Stomach (tissue), 9 donors: ENCODE data around the gene DOCK2. TPM values are rescaled to one million over a fixed set of nuclear protein-coding genes. Genes with fewer than 3 reads are reported as not detected.

Experiments
- DNase-seq, 2 donors: peaks; one replicate each; pipeline versions ENCODE4 v3.0.0 to v3.0.0-alpha.2; 2013 to 2019
- H3K27ac ChIP-seq, 5 donors: fragments of 200-600 bp in 4 of 5; sonication (generic) in 4 of 5; one replicate each; pipeline ENCODE4 v1.5.1; 2013 to 2019; ENCODE audit warnings: mild to moderate bottlenecking in 1 of 5, moderate library complexity in 1 of 5
- H3K27me3 ChIP-seq, 3 donors: fragments of 200-600 bp; sonication (generic); one replicate each; pipeline ENCODE4 v1.5.1; 2017 to 2019; ENCODE audit warnings: mixed run types in 1 of 3
- H3K36me3 ChIP-seq, 4 donors: fragments of 200-600 bp; sonication (generic); 1 replicate in 3 of 4; 2 replicates in 1 of 4; pipeline ENCODE4 v1.5.1; 2016 to 2019
- H3K4me1 ChIP-seq, 4 donors: fragments of 200-600 bp; sonication (generic); one replicate each; pipeline ENCODE4 v1.5.1; 2016 to 2019
- H3K4me3 ChIP-seq, 4 donors: fragments of 200-600 bp; sonication (generic) in 3 of 4; one replicate each; pipeline ENCODE4 v1.5.1; 2016 to 2019; ENCODE audit warnings: mild to moderate bottlenecking in 1 of 4
- H3K9me3 ChIP-seq, 4 donors: fragments of 200-600 bp; sonication (generic); one replicate each; pipeline ENCODE4 v1.5.1; 2016 to 2019
- EP300 ChIP-seq: sonication (generic); formaldehyde crosslinking; IDR thresholded peaks from one replicate; pipeline ENCODE4 v1.6.1; 2017; ENCODE audit warnings: antibody characterized with exemption
- POLR2A ChIP-seq, 4 donors: fragments of 450-650 bp; IDR thresholded peaks; one replicate each; pipeline ENCODE4 v1.6.1; 2016; ENCODE audit warnings: antibody characterized with exemption in 4 of 4, control low read depth in 2 of 4, mild to moderate bottlenecking in 1 of 4, moderate library complexity in 1 of 4
- POLR2AphosphoS5 ChIP-seq, 3 donors: sonication (generic); formaldehyde crosslinking; IDR thresholded peaks; one replicate each; pipeline ENCODE4 v1.6.1; 2016; ENCODE audit warnings: antibody characterized with exemption in 3 of 3
- WGBS, 5 donors: extraction: QIAGEN DNeasy Blood & Tissue Kit in 3 of 5; methylation state at CpG; one replicate each; pipeline versions ENCODE4 v1.1.5 to v1.1.7; 2013 to 2018; 5-methylcytosine and 5-hydroxymethylcytosine counted together
- intact Hi-C: fragments of 100-400 bp; cut with DNase I; formaldehyde crosslinking; loops from one replicate; pipeline ENCODE4 v1.15.1; 2023; ENCODE audit warnings: low total_unique reads
- polyA plus RNA-seq, 3 donors: library from polyadenylated mRNA; stranded (reverse); fragments of 200-250 nt; gene quantifications; one replicate each; pipeline ENCODE4 v1.2.3, GENCODE V29; 2013
- total RNA-seq, 5 donors: library from RNA; depleted of rRNA; stranded (reverse); fragments of >200 nt; gene quantifications; one replicate each; pipeline versions ENCODE4 v1.1.0 to v1.2.3, GENCODE V29; 2014 to 2016
- TF ChIP-seq, protein P1 (sequence below), 7 experiments: fragments of 450-650 bp in 4 of 7; fragments of 200-600 bp in 3 of 7; sonication (generic) in 3 of 7; IDR thresholded peaks; one replicate each; pipeline ENCODE4 v1.5.1; 2016 to 2019; ENCODE audit warnings: antibody characterized with exemption in 7 of 7, control low read depth in 2 of 7, mild to moderate bottlenecking in 1 of 7
- donor health status: healthy with polysubstance abuse.
- donor health status: Bipolar disorder and iron deficiency.
- donor health status: healthy.

DOCK2 gene
- total and polyA plus RNA-seq, 8 donors: 2.1 to 50.2 (median 8.5) TPM

DNA sequence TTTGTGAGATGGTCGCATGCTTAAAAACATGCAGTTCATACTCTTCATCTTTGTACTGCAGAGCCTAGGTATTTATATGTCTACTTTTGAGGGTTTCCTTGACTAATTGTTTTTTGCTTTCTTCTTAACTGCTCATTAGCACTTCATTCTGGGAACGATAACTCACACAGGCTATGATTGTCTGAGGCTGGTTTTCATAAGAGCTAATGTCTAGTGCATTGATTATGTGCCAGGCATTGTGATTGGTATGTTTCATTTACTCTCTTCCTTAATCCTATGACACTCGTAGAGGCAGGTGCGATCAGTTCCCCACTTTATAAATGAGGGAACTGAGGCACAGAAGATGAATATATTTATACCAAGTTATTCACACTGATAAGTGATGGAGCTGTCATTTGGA, 249.6 kb downstream of the DOCK2 start:
- no peaks in the 10 kb centered on the region for H3K4me1 ChIP-seq
- H3K9me3 ChIP-seq: no peaks in the 10 kb centered on the region
- no peaks in the 10 kb centered on the region for H3K36me3 ChIP-seq
- TF ChIP-seq POLR2A (IDR thresholded peaks at IDR 0.05) (no peak), EP300 (no peak), POLR2AphosphoS5 (IDR thresholded peaks at IDR 0.05) (no peak)
- TF ChIP-seq, protein P1, sequence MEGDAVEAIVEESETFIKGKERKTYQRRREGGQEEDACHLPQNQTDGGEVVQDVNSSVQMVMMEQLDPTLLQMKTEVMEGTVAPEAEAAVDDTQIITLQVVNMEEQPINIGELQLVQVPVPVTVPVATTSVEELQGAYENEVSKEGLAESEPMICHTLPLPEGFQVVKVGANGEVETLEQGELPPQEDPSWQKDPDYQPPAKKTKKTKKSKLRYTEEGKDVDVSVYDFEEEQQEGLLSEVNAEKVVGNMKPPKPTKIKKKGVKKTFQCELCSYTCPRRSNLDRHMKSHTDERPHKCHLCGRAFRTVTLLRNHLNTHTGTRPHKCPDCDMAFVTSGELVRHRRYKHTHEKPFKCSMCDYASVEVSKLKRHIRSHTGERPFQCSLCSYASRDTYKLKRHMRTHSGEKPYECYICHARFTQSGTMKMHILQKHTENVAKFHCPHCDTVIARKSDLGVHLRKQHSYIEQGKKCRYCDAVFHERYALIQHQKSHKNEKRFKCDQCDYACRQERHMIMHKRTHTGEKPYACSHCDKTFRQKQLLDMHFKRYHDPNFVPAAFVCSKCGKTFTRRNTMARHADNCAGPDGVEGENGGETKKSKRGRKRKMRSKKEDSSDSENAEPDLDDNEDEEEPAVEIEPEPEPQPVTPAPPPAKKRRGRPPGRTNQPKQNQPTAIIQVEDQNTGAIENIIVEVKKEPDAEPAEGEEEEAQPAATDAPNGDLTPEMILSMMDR (IDR thresholded peaks at IDR 0.05): no peak
- H3K4me3 ChIP-seq: no peak overlapping the region
- H3K27me3 ChIP-seq: no peaks in the 10 kb centered on the region
- WGBS, 5 donors: 88 to 91% (median 89%) methylated on average over 4 of the region's 4 CpGs
- no peak for DNase-seq
- no peak overlapping the region for H3K27ac ChIP-seq
- intact Hi-C loops: no loop called here

DNA sequence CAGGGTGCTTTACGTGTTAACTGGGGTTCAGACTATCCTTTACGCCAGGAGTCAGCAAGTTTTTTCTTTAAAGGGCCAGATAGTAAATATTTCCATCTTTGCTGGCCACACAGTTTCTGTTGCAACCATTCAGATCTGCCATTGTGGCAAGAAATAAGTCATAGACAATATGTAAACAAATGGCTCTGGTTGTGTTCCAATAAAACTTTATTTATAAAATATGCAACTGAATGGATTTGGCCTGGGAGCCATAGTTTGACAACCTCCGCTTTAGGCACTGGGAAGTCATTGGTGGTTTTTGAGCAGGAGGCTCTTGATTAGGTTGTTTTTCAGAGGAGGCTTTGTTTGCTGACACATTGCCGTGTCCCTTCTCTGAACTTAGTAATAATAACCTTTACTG, 252.5 kb downstream of the DOCK2 start:
- intact Hi-C loops: no loop called here

DNA sequence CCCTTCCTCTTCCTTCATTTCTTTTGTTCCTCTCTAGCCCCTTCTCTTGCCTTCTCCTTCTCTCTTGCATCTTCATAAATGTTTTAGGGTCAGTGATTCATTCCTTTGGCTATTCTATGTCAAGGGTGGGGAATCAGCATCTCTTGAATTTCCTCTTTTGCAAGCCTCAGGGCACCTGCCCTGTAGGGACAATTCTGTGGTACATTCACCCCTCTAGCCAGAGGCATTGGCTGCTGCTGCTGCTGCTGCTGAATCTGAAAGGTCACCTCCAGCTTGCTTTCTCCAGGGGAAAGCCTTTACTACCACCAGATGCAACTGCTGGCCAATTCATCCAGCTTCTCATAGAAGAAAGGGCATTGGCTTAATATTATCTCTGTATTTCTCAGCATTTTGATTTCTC, 255.9 kb downstream of the DOCK2 start:
- no peak for DNase-seq
- intact Hi-C loops: no loop called here
- Histone ChIP-seq H3K4me1 (no peaks in the 10 kb centered on the region), H3K36me3 (no peaks in the 10 kb centered on the region), H3K27ac (no peak overlapping the region), H3K27me3 (peaks cover 0 to 7% (median 0%) of the 10 kb centered on the region in 3 donors), H3K9me3 (no peaks in the 10 kb centered on the region), H3K4me3 (no peak overlapping the region)
- TF ChIP-seq, protein P1 (IDR thresholded peaks at IDR 0.05): no peak
- TF ChIP-seq EP300 (no peak), POLR2A (IDR thresholded peaks at IDR 0.05) (no peak), POLR2AphosphoS5 (IDR thresholded peaks at IDR 0.05) (no peak)

More for the DNA sequence above, 252.5 kb downstream of the DOCK2 start:
- no peak overlapping the region for H3K27ac ChIP-seq
- no peaks in the 10 kb centered on the region for H3K36me3 ChIP-seq
- H3K4me3 ChIP-seq: no peak overlapping the region
- DNase-seq: no peak
- TF ChIP-seq POLR2A (IDR thresholded peaks at IDR 0.05): no peak
- TF ChIP-seq EP300: no peak
- TF ChIP-seq, protein P1 (IDR thresholded peaks at IDR 0.05): no peak
- TF ChIP-seq POLR2AphosphoS5 (IDR thresholded peaks at IDR 0.05): no peak
- no peaks in the 10 kb centered on the region for H3K9me3 ChIP-seq
- H3K27me3 ChIP-seq: no peaks in the 10 kb centered on the region
- WGBS, 5 donors: 76 to 84% (median 77%) methylated on average over 4 of the region's 4 CpGs
- no peaks in the 10 kb centered on the region for H3K4me1 ChIP-seq

DNA sequence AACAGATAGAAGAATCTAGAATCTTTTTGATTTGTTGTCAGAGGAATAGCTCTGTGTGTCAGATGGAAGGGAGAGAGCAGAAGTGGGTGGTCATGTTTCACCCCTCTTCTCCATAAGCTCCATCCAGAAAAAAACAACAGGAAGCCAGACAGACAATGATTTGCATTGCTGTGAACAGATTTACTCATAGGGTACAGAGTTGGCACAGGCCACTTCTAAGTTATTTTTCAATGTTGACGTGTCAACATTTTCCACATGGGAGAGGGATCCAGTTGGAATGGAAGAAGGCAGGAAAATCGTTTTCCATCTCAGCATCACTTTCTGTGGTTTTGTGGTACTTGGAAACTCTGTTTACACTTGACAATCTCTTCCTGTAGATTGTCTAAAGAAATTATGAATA, 256.5 kb downstream of the DOCK2 start:
- TF ChIP-seq POLR2AphosphoS5 (IDR thresholded peaks at IDR 0.05) (no peak), POLR2A (IDR thresholded peaks at IDR 0.05) (no peak), EP300 (no peak)
- TF ChIP-seq, protein P1 (IDR thresholded peaks at IDR 0.05): no peak
- Histone ChIP-seq H3K4me1 (no peaks in the 10 kb centered on the region), H3K36me3 (no peaks in the 10 kb centered on the region), H3K27ac (no peak overlapping the region), H3K4me3 (no peak overlapping the region), H3K27me3 (peaks cover 0 to 7% (median 0%) of the 10 kb centered on the region in 3 donors), H3K9me3 (no peaks in the 10 kb centered on the region)
- intact Hi-C loops: no loop called here
- no peak for DNase-seq
- WGBS, 5 donors: 52 to 67% (median 57%) methylated on average over 2 of the region's 2 CpGs
